CD4-positive, alpha-beta T cell treated with Interleukin-6 for 4 hours (primary cell): ENCODE data around the gene POFUT1.

Experiments
- DNase-seq: peaks from one replicate; pipeline ENCODE4 v3.0.0-alpha.2; 2020; ENCODE audit warnings: mixed read lengths

Gene POFUT1

DNA sequence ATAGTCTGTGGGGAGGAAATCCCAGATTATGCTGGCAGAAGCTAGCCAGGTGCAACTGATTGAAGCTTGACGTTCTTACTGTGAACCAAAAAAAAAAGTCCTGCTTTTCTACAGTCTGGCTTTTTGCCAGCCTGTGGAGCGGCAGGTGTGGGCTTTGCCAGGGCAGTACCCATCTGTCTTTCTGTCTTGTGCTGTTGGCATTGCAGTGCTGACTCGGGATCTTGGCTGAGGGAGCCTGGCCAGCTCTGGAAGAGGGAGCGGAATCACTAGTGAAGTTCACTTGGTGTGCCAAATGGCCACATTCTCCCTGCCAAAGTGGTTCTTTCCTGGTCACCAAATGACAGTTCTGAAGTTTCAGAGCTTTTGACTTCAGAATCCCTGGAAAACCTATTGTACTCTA lies 74.8 kb downstream of the POFUT1 start:
- no peak for DNase-seq

- DNase-seq = no peak
Observed at GRCh38 chr20:32285082-32285620, 77.5 kb downstream of the POFUT1 start.

- DNase-seq = peak; percentile 45
Observed at GRCh38 chr20:32285621-32286371, 78.1 kb downstream of the POFUT1 start.

DNA sequence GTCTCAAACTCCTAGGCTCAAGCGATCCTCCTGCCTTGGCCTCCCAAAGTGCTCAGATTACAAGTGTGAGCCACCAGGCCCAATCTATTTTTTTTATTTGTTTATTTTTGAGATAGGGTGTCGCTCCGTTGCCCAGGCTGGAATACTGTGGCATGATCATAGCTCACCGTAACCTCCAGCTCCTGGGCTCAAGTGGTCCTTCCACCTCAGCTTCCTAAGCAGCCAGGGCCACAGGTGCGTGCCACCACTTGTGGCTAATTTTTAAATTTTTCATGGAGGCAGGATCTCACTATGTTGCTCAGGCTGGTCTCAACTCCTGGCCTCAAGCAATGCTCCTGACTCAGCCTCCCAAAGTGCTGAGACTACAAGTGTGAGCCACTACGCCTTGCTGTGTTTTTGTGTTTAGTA lies 79.6 kb downstream of the POFUT1 start:
- DNase-seq = no peak
